ENCODE data around the gene BMI1. TPM values are rescaled to one million over a fixed set of nuclear protein-coding genes. Genes with fewer than 3 reads are reported as not detected.

Gene BMI1
- total and polyA plus RNA-seq, 2 of the 4 experiments (the other 2 are of a cell fraction) = 19.7 to 25.8 TPM

GRCh38 chr10:22338931-22339330, 18.0 kb downstream of the BMI1 start:
- H3K9ac ChIP-seq (ENCODE audit: low read depth, low read length) = no peak overlapping the region
- no peak overlapping the region for H2BK15ac ChIP-seq (ENCODE audit: low read depth, low read length)
- no peak overlapping the region for H3K27ac ChIP-seq (ENCODE audit: insufficient read depth, low read length)
- H2AK5ac ChIP-seq (ENCODE audit: low read depth, low read length) = no peak overlapping the region
- no TSS peak for BruUV-seq (replicated peaks)
- ChIA-PET CTCF (no interaction called here), POLR2A (ENCODE audit: unreplicated experiment) (no interaction called here)
- intact Hi-C loops (cut with micrococcal nuclease) (no loop called here), dilution Hi-C loops (cut with HindIII; ENCODE audit: low sequenced_read_pairs, unreplicated experiment) (no loop called here), in situ Hi-C loops (cut with MboI; ENCODE audit: low sequenced_read_pairs) (no loop called here)
- no peak overlapping the region for H4K5ac ChIP-seq (ENCODE audit: low read depth, low read length)
- no peak overlapping the region for H3K4me3 ChIP-seq (ENCODE audit: insufficient read depth, low read depth, low read length)
- no peak overlapping the region for H3K56ac ChIP-seq (ENCODE audit: extremely low read depth, insufficient read depth, low read length)
- ATAC-seq (ENCODE audit: low read depth) (no peak), DNase-seq (no peak)
- no peak overlapping the region for H2AK9ac ChIP-seq (replicated peaks; ENCODE audit: low read depth, low read length, poor library complexity)
- H4K91ac ChIP-seq (ENCODE audit: insufficient read depth, low read depth, low read length) = no peak overlapping the region
- H3K36me3 ChIP-seq (ENCODE audit: control insufficient read depth, insufficient read depth, low read length) = no peaks in the 10 kb centered on the region
- H3K9me1 ChIP-seq (ENCODE audit: insufficient read depth, low read length) = no peaks in the 10 kb centered on the region
- H3K14ac ChIP-seq (replicated peaks; ENCODE audit: low read depth, low read length) = no peak overlapping the region
- no peak overlapping the region for H2BK20ac ChIP-seq (ENCODE audit: low read depth, low read length)
- H3K27me3 ChIP-seq (ENCODE audit: control insufficient read depth, insufficient read depth, low read length) = peaks cover 67% of the 10 kb centered on the region
- no peaks in the 10 kb centered on the region for H3K79me1 ChIP-seq (ENCODE audit: low read depth in 1 of 2, low read length in 2 of 2)
- H3K4me2 ChIP-seq (ENCODE audit: low read depth, low read length) = no peak overlapping the region
- H2AFZ ChIP-seq (replicated peaks; ENCODE audit: low read length, poor library complexity) = no peak overlapping the region
- H3K23ac ChIP-seq (ENCODE audit: low read depth, low read length) = no peak overlapping the region
- no peak overlapping the region for H2BK120ac ChIP-seq (ENCODE audit: low read depth, low read length)
- no peak overlapping the region for H4K8ac ChIP-seq (ENCODE audit: low read depth in 2 of 2, low read length in 2 of 2)
- TF ChIP-seq MAZ (IDR thresholded peaks at IDR 0.05; ENCODE audit: borderline replicate concordance, low read depth, low read length) (no peak), ELK1 (IDR thresholded peaks at IDR 0.05; ENCODE audit: borderline replicate concordance, low read depth, low read length) (no peak), POLR2A (IDR thresholded peaks at IDR 0.05; ENCODE audit: low read depth, low read length) (no peak), MAFK (IDR thresholded peaks at IDR 0.05; ENCODE audit: low read depth, low read length) (no peak), RCOR1 (IDR thresholded peaks at IDR 0.05; ENCODE audit: insufficient replicate concordance, low read length) (no peak), RFX5 (IDR thresholded peaks at IDR 0.05; ENCODE audit: low read depth, low read length) (no peak), USF2 (IDR thresholded peaks at IDR 0.05; ENCODE audit: low read depth, low read length) (no peak), CEBPB (IDR thresholded peaks at IDR 0.05; ENCODE audit: low read depth, low read length) (no peak), RAD21 (IDR thresholded peaks at IDR 0.05; ENCODE audit: low read length) (no peak), NFE2L2 (IDR thresholded peaks at IDR 0.05; ENCODE audit: low read depth, low read length) (no peak), BHLHE40 (IDR thresholded peaks at IDR 0.05; ENCODE audit: low read depth, low read length) (no peak), SMC3 (IDR thresholded peaks at IDR 0.05; ENCODE audit: low read depth, low read length) (no peak), FOS (IDR thresholded peaks at IDR 0.05; ENCODE audit: low read depth, low read length) (no peak), MXI1 (IDR thresholded peaks at IDR 0.05; ENCODE audit: borderline replicate concordance, low read depth, low read length) (no peak), CTCF (conservative IDR thresholded peaks at IDR 0.05; ENCODE audit: low read depth, low read length) (no peak)
- peaks cover 18% of the 10 kb centered on the region for H3K9me3 ChIP-seq (ENCODE audit: control insufficient read depth, insufficient read depth, low read length)
- H4K20me1 ChIP-seq (ENCODE audit: insufficient read depth, low read length) = no peaks in the 10 kb centered on the region
- H2BK5ac ChIP-seq (ENCODE audit: low read depth, low read length, poor library complexity, severe bottlenecking) = no peak overlapping the region
- H3K4me1 ChIP-seq (ENCODE audit: control insufficient read depth, insufficient read depth, low read length) = no peaks in the 10 kb centered on the region
- no peak overlapping the region for H3K18ac ChIP-seq (ENCODE audit: low read depth, low read length)
- H3K4ac ChIP-seq (ENCODE audit: low read depth, low read length) = no peak overlapping the region
